Liver (tissue), 3 donors: Measurements from ENCODE around the gene VPS35.

ENCODE experiments used
- CTCF ChIP-seq: fragments of 150-350 bp; IDR thresholded peaks from 2 replicates; pipeline ENCODE4 v1.5.1; 2017; ENCODE audit warnings: improper control_type of control experiment, low read depth, low read length; ENCODE audit not compliant: missing input control
- EGR1 ChIP-seq, 2 donors: IDR thresholded peaks; 2 replicates each; pipeline ENCODE4 v1.6.1; 2016 to 2018; ENCODE audit warnings: antibody characterized with exemption in 2 of 2, low read depth in 2 of 2
- FOXA1 ChIP-seq: IDR thresholded peaks from 2 replicates; pipeline ENCODE4 v1.6.1; 2016; ENCODE audit warnings: antibody characterized with exemption
- MAX ChIP-seq: IDR thresholded peaks from 2 replicates; pipeline ENCODE4 v1.6.1; 2016; ENCODE audit warnings: antibody characterized with exemption
- RXRA ChIP-seq, 2 donors: IDR thresholded peaks; 2 replicates each; pipeline ENCODE4 v1.6.1; 2017 to 2018; ENCODE audit warnings: antibody characterized with exemption in 2 of 2, mild to moderate bottlenecking in 1 of 2
- YY1 ChIP-seq: IDR thresholded peaks from 2 replicates; pipeline ENCODE4 v1.6.1; 2016; ENCODE audit warnings: antibody characterized with exemption, mild to moderate bottlenecking
- donor health status: healthy.
- donor health status: healthy.

DNA sequence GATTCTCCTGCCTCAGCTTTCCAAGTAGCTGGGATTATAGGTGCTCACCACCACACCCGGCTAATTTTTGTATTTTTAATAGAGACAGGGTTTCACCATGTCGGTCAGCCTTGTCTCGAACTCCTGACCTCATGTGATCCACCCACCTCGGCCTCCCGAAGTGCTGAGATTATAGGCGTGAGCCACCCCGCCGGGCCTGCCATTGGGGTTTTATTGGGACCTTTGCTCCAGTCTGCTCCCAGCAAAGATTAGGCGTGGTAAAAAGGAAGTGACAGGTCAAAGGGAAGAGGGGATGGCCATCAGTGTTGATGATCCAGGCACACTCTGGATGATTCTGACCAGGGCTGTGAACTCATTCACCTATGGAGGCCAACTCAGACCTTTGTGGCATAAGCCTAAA is 38.7 kb upstream of the VPS35 start:
- no peak for TF ChIP-seq CTCF
- no peak for TF ChIP-seq FOXA1
- no peak for TF ChIP-seq MAX
- no peak for TF ChIP-seq YY1
- TF ChIP-seq EGR1 (IDR thresholded peaks at IDR 0.05; ENCODE audit: low read depth in 2 of 2), result no peak
- TF ChIP-seq RXRA (IDR thresholded peaks at IDR 0.05), result no peak
